ENCODE results near the gene HOXB13.
A peak's percentile ranks its signal among the peaks of the same experiment; 100 is the strongest.

HOXB13 gene

GRCh38 chr17:48722201-48722907 lies 6.2 kb downstream of the HOXB13 start, which contains the start of gene PRAC1:
TSS of gene PRAC1 (minus strand) at chr17:48722518. CDS start at chr17:48722392, 126 bp downstream.
- H3K4me3 ChIP-seq = peak within 1 kb of the TSS in 3 of 10 experiments; percentile 6 to 40 (median 14); a peak in 2 of 20 replicates
- peaks cover 0 to 97% (median 87%) of the 10 kb centered on the region in 11 experiments; a peak in 19 of 22 replicates for H4K20me1 ChIP-seq
- H3K27me3 ChIP-seq = peaks cover 100% of the 10 kb centered on the region in 11 experiments
- H3K36me3 ChIP-seq = no peaks in the 10 kb centered on the region
- peaks cover 10 to 27% (median 16%) of the 10 kb centered on the region in 11 experiments; a peak in 18 of 22 replicates for H3K9me3 ChIP-seq (replicated peaks in 1 of 11)
- TF ChIP-seq Cebpa-rat (IDR thresholded peaks at IDR 0.05) = no peak
- H3K4me1 ChIP-seq = peaks cover 0 to 24% (median 2%) of the 10 kb centered on the region in 10 experiments; a peak in 7 of 20 replicates
- H3K27ac ChIP-seq = no peak within 1 kb of the TSS
- no peak within 1 kb of the TSS for H3K9ac ChIP-seq
- peak within 1 kb of the TSS in 3 of 11 experiments; percentile 33 to 64 (median 57); a peak in 6 of 22 replicates for H3K4me2 ChIP-seq

GRCh38 chr17:48721009-48721402 lies 7.5 kb downstream of the HOXB13 start:
- no peak for TF ChIP-seq Cebpa-rat (IDR thresholded peaks at IDR 0.05)
- Histone ChIP-seq H3K4me1 (peaks cover 0 to 24% (median 2%) of the 10 kb centered on the region in 10 experiments; a peak in 7 of 20 replicates), H3K4me2 (no peak overlapping the region), H3K9ac (no peak overlapping the region), H4K20me1 (peaks cover 0 to 93% (median 74%) of the 10 kb centered on the region in 11 experiments; a peak in 19 of 22 replicates), H3K9me3 (replicated peaks in 1 of 11) (peaks cover 10 to 27% (median 16%) of the 10 kb centered on the region in 11 experiments; a peak in 18 of 22 replicates), H3K27ac (no peak overlapping the region), H3K4me3 (no peak overlapping the region), H3K27me3 (peaks cover 100% of the 10 kb centered on the region in 11 experiments), H3K36me3 (no peaks in the 10 kb centered on the region)

- TF ChIP-seq Cebpa-rat (IDR thresholded peaks at IDR 0.05) = no peak
- Histone ChIP-seq H3K9ac (no peak overlapping the region), H3K27ac (no peak overlapping the region), H3K4me2 (no peak overlapping the region), H3K4me3 (no peak overlapping the region), H3K27me3 (peaks cover 100% of the 10 kb centered on the region in 11 experiments), H4K20me1 (peaks cover 0 to 93% (median 68%) of the 10 kb centered on the region in 11 experiments; a peak in 19 of 22 replicates), H3K9me3 (replicated peaks in 1 of 11) (peaks cover 10 to 27% (median 16%) of the 10 kb centered on the region in 11 experiments; a peak in 18 of 22 replicates), H3K4me1 (peaks cover 0 to 24% (median 2%) of the 10 kb centered on the region in 10 experiments; a peak in 7 of 20 replicates), H3K36me3 (no peaks in the 10 kb centered on the region)
Observed at GRCh38 chr17:48720266-48721008, 8.1 kb downstream of the HOXB13 start.

- peaks cover 100% of the 10 kb centered on the region in 11 experiments for H3K27me3 ChIP-seq
Observed at GRCh38 chr17:48719642-48720265, 8.8 kb downstream of the HOXB13 start.

GRCh38 chr17:48718761-48719641 lies 9.5 kb downstream of the HOXB13 start:
- peak overlapping the region in 2 of 10 experiments; percentile 8 to 9; a peak in 1 of 20 replicates for H3K4me3 ChIP-seq
- peaks cover 0 to 16% (median 2%) of the 10 kb centered on the region in 10 experiments; a peak in 5 of 20 replicates for H3K4me1 ChIP-seq
- no peak overlapping the region for H3K9ac ChIP-seq
- no peak overlapping the region for H3K27ac ChIP-seq
- H3K9me3 ChIP-seq (replicated peaks in 1 of 11) = peaks cover 10 to 27% (median 16%) of the 10 kb centered on the region in 11 experiments; a peak in 18 of 22 replicates
- no peaks in the 10 kb centered on the region for H3K36me3 ChIP-seq
- H4K20me1 ChIP-seq = peaks cover 0 to 80% (median 56%) of the 10 kb centered on the region in 11 experiments; a peak in 19 of 22 replicates
- no peak for TF ChIP-seq Cebpa-rat (IDR thresholded peaks at IDR 0.05)
- peaks cover 99 to 100% (median 100%) of the 10 kb centered on the region in 11 experiments for H3K27me3 ChIP-seq
- H3K4me2 ChIP-seq = 0 out of 22 replicates have a peak overlapping the region, but pooled peaks of 1 of the 11 experiments have one; percentile 33

More at GRCh38 chr17:48719642-48720265, 8.8 kb downstream of the HOXB13 start:
- Histone ChIP-seq H3K27ac (no peak overlapping the region), H3K4me2 (no peak overlapping the region), H3K9ac (no peak overlapping the region), H3K36me3 (no peaks in the 10 kb centered on the region), H3K9me3 (replicated peaks in 1 of 11) (peaks cover 10 to 27% (median 16%) of the 10 kb centered on the region in 11 experiments; a peak in 18 of 22 replicates), H4K20me1 (peaks cover 0 to 86% (median 61%) of the 10 kb centered on the region in 11 experiments; a peak in 19 of 22 replicates), H3K4me1 (peaks cover 0 to 21% (median 2%) of the 10 kb centered on the region in 10 experiments; a peak in 6 of 20 replicates), H3K4me3 (peak overlapping the region in 1 of 10 experiments; percentile 9; a peak in 1 of 20 replicates)
- TF ChIP-seq Cebpa-rat (IDR thresholded peaks at IDR 0.05) = no peak

- TF ChIP-seq Cebpa-rat (IDR thresholded peaks at IDR 0.05) = no peak
- peaks cover 0 to 8% (median 2%) of the 10 kb centered on the region in 10 experiments; a peak in 5 of 20 replicates for H3K4me1 ChIP-seq
- H3K9ac ChIP-seq = no peak overlapping the region
- H3K4me2 ChIP-seq = no peak overlapping the region
- H3K9me3 ChIP-seq (replicated peaks in 1 of 11) = peaks cover 10 to 27% (median 16%) of the 10 kb centered on the region in 11 experiments; a peak in 18 of 22 replicates
- peaks cover 0 to 73% (median 50%) of the 10 kb centered on the region in 11 experiments; a peak in 19 of 22 replicates for H4K20me1 ChIP-seq
- H3K4me3 ChIP-seq = 0 out of 20 replicates have a peak overlapping the region, but pooled peaks of 1 of the 10 experiments have one; percentile 8
- H3K27ac ChIP-seq = no peak overlapping the region
- peaks cover 99 to 100% (median 100%) of the 10 kb centered on the region in 11 experiments for H3K27me3 ChIP-seq
- no peaks in the 10 kb centered on the region for H3K36me3 ChIP-seq
Observed at GRCh38 chr17:48718227-48718760, 10.3 kb downstream of the HOXB13 start.

Measured in BLaER1 treated with 17β-estradiol and CSF1 and Interleukin-3, amounts not matched to agents 10 nM and 100 nM (cell line).